GM12891 (cell line): Measurements from ENCODE around the gene TNRC6C.

ENCODE experiments used
- PAX5 ChIP-seq: IDR thresholded peaks from 2 replicates; pipeline ENCODE4 v1.6.1; 2011; ENCODE audit warnings: low read length, moderate library complexity, mild to moderate bottlenecking; ENCODE audit not compliant: insufficient read depth, severe bottlenecking
- POLR2A ChIP-seq: IDR thresholded peaks from 2 replicates; pipeline ENCODE4 v1.6.1; 2011; ENCODE audit warnings: low read depth, low read length, control low read depth
- POLR2AphosphoS5 ChIP-seq: IDR thresholded peaks from 2 replicates; pipeline ENCODE4 v1.6.1; 2011; ENCODE audit warnings: low read depth, low read length, control low read depth

DNA sequence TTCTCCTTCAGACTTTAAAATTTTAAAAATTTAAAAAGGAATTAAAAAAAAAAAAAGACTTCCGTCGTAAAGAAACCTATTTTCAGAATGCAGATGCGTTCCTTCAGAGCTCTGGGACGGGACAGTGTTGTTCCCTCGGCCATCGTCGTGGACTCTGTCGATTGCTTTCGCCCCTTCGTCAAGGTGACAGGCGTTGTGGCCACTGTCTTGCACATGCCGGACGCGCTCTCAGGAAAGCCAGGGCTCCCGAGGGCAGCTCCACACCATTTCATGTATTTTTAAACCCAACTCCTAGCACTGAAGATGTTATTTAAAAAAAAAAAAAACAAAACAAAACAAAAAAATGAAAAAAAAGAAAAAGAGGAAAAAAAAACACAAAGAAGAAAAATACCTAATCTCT lies 147.7 kb downstream of the TNRC6C start:
- TF ChIP-seq POLR2AphosphoS5 = no peak
- no peak for TF ChIP-seq POLR2A
- no peak for TF ChIP-seq PAX5
